HFF-Myc (cell line): Measurements from ENCODE around the gene ICOS.
"Not testable (repeated sequence)": the region's sequence is repeated elsewhere in the genome, so short reads cannot be mapped to it uniquely, and the experiment has no call there.

ENCODE experiments used
- DNase-seq: peaks from one replicate; pipeline ENCODE4 v3.0.0-alpha.2; 2011; ENCODE audit warnings: low read depth; ENCODE audit errors: extremely low read depth
- H3K4me3 ChIP-seq: replicated peaks from 2 replicates; pipeline ENCODE4 v1.5.1; 2011; ENCODE audit warnings: low read depth, mild to moderate bottlenecking, control low read depth, low read length
- TF ChIP-seq, protein P1 (sequence below): IDR thresholded peaks from 2 replicates; pipeline ENCODE4 v1.5.1; 2012; ENCODE audit warnings: mild to moderate bottlenecking, low read depth, low read length, control low read depth; ENCODE audit errors: missing control alignments

Gene ICOS

DNA sequence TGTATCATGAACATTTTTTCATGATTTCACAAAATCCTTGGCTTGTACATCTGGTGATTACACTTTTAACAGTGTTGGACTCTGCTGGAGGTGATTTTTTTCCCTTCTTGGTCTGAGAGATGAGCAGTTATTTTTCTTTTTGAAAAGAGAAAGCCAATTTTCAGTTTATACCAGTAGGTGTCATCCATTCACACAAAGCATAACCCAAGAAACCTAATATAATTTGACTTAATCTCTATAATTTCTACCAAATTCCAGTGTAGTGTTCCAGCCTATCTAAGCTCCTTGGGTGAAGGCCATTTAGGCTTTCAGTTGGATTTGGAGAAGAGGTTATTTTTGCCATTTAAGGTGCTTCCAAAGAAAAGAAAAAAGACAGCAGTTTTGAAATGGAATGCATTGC is 7.7 kb upstream of the ICOS start:
- no peak for DNase-seq
- TF ChIP-seq, protein P1, sequence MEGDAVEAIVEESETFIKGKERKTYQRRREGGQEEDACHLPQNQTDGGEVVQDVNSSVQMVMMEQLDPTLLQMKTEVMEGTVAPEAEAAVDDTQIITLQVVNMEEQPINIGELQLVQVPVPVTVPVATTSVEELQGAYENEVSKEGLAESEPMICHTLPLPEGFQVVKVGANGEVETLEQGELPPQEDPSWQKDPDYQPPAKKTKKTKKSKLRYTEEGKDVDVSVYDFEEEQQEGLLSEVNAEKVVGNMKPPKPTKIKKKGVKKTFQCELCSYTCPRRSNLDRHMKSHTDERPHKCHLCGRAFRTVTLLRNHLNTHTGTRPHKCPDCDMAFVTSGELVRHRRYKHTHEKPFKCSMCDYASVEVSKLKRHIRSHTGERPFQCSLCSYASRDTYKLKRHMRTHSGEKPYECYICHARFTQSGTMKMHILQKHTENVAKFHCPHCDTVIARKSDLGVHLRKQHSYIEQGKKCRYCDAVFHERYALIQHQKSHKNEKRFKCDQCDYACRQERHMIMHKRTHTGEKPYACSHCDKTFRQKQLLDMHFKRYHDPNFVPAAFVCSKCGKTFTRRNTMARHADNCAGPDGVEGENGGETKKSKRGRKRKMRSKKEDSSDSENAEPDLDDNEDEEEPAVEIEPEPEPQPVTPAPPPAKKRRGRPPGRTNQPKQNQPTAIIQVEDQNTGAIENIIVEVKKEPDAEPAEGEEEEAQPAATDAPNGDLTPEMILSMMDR, result peak; percentile 8
- H3K4me3 ChIP-seq, result no peak overlapping the region

DNA sequence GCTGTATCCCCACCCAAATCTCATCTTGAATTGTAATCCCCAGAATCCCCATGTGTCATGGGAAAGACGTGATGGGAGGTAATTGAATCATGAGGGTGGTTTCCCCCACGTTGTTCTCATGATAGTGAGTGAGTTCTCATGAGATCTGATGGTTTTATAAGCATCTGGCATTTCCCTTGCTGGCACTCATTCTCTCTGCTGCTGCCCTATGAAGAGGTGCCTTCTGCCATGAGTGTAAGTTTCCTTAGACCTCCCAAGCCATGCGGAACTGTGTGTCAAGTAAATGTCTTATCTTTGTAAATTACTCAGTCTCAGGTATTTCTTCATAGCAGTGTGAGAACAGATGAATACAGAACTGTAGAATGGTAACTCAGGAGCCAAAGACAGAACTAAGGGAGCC is 5.3 kb upstream of the ICOS start:
- not testable (repeated sequence) for DNase-seq, H3K4me3 ChIP-seq

DNA sequence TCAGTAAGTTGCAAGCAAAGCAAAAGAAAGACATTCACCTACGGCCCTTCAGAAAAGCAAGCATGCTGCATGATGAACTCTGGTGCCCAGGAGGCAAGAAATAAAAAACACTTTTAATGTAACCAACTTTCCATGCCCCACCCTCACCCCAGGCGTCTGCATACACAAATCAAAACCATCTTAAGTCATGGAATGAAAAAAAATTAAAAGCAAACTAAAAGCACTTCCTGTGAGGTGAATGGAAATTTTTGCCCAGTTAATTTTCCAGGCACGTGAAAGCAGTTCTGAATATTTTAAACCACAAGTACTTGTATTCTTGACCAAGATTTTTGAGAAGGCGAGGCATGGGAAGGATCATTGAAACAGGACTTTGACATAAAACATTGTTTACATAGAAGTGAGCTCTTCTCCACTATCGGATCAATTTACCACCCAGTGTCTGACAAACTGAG is 2.5 kb upstream of the ICOS start:
- no peak for DNase-seq
- H3K4me3 ChIP-seq, result no peak overlapping the region
- TF ChIP-seq, protein P1, result no peak

DNA sequence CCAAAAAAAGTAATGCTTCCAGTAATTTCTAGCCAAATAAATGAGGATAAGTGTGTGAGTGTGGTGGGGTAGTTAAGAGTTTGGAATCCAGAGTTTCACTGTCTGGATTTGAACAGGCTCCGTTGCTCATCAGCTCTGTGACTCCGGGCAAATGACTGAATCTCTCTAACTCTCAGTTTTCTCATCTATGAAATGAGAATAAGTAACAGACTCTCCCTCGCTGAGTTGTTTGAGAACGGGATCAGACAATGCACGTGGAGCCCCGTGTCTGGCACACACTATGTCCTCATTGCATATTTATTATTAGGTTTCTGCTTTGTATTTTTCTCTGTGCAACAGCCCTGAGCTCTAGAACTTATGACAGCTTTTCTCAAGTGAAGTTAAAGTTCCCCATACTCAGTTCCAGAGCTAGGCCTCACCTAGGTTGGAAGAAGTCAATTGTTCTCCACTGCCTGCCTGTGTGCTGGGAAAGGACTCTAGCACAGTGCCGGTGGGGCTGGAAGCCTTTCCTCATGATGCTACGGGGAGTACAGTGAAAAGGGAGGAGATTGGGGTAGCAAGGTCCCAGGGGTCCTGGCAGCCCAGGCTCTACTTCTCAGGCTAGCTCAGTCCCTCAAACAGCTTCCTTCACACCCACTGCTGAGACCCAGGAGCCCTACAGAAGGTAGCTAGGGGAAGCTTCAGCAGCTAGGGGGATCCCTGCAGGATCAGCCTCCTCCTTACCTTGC is 1.7 kb upstream of the ICOS start:
- TF ChIP-seq, protein P1, result no peak
- no peak for DNase-seq

DNA sequence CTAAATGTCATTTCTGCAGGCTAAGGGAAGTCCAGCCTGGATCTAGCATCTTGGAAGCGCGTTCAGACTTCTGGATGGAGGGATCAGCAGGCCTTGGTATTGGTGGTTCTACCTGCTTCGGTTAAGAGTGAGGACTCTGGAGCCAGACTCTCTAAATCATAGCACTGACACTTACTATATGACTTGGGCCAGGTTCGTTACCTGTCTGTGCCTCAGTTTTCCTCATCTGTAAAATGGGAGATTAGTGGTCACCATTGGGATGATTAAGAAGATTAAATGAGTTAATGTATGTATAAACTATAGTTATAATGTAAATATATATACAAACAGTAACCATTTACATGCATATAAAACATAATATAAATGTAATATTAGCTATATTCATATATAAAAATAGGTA is 995 bp upstream of the ICOS start:
- H3K4me3 ChIP-seq, result no peak overlapping the region
- no peak for DNase-seq
- TF ChIP-seq, protein P1, result no peak

More for the DNA sequence above, 1.7 kb upstream of the ICOS start:
- no peak overlapping the region for H3K4me3 ChIP-seq

DNA sequence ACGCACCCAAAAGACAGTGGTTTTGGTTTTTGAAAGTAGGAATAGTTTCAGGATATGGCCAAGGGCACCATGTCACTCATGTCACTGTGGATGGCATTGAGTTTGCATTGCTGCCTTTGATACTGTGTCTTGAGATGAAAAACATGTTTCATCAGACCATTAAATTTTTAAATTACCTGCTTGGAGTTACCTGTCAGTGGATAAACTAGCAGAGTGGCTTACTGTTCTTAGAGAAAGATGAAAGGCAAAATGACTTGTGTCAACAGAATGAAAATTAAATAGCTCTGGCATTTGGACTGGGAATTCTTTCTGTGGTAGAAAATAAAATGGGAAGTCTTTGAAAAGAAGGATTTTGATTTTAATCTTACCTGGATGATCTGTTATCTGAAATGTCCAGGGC is 386 bp downstream of the ICOS start:
- no peak for DNase-seq
- TF ChIP-seq, protein P1, result no peak
- no peak overlapping the region for H3K4me3 ChIP-seq

DNA sequence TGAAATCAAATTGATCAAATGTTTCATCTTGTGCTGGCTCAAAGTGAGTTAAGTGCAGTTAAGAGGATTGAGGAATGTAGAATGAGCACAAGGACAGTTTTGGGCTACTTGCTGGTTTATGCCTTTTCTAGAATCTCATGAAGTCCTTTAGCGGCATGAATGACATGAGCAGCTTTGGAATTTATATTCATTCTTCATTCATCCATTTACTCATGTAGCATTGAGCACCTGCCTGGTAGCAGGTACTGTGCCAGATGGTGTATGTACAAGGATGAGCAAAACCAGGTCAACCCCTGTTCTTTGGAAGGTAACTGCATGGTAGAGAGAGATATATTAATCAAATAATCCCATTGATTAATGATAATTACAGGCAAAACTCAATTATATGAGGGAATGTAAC is 1.2 kb downstream of the ICOS start:
- H3K4me3 ChIP-seq, result no peak overlapping the region
- TF ChIP-seq, protein P1, result no peak
- no peak for DNase-seq
